A673 (cell line): ENCODE results near the gene HOMER2. TPM values are rescaled to one million over a fixed set of nuclear protein-coding genes. Genes with fewer than 3 reads are reported as not detected.

Source experiments
- BruUV-seq: library from RNA; stranded (reverse); fragments of 400-500 nt; replicated peaks from 2 replicates; lab custom pipeline; 2021; lab: Mats Ljungman, UMichigan
- CTCF ChIA-PET: fragments of 300-600 bp; sonication (Branson Sonifier 250); formaldehyde crosslinking; loops from one replicate; lab custom pipeline; 2022; ENCODE audit warnings: antibody characterized with exemption; lab: Charles Lee
- POLR2A ChIA-PET: fragments of 300-600 bp; sonication (Branson Sonifier 250); formaldehyde crosslinking; loops from one replicate; lab custom pipeline; 2022; ENCODE audit warnings: antibody characterized with exemption; ENCODE audit not compliant: low non-redundant PET; lab: Charles Lee
- DNase-seq: peaks from one replicate; pipeline ENCODE4 v3.0.0-alpha.2; 2015; ENCODE audit warnings: low spot score
- H3K27ac ChIP-seq: fragments of 200-600 bp; sonication (generic); 2 replicates; pipeline ENCODE4 v1.5.1; 2016; ENCODE audit warnings: mixed run types, low read depth, mild to moderate bottlenecking, mixed read lengths, antibody characterized with exemption, low read length; ENCODE audit not compliant: poor library complexity, severe bottlenecking
- H3K27me3 ChIP-seq: fragments of 200-600 bp; sonication (generic); replicated peaks from 2 replicates; pipeline ENCODE4 v1.6.1; 2017; ENCODE audit warnings: mixed run types, low read depth, mild to moderate bottlenecking, mixed read lengths, antibody characterized with exemption, low read length; ENCODE audit not compliant: insufficient read depth, poor library complexity
- H3K36me3 ChIP-seq: fragments of 200-600 bp; sonication (generic); 2 replicates; pipeline ENCODE4 v1.6.1; 2016; ENCODE audit warnings: mixed run types, mild to moderate bottlenecking, mixed read lengths, antibody characterized with exemption, low read length; ENCODE audit not compliant: insufficient read depth, poor library complexity, severe bottlenecking
- H3K4me1 ChIP-seq: fragments of 200-600 bp; sonication (generic); 2 replicates; pipeline ENCODE4 v1.6.1; 2017; ENCODE audit warnings: mixed run types, mild to moderate bottlenecking, mixed read lengths, antibody characterized with exemption, low read length; ENCODE audit not compliant: insufficient read depth, poor library complexity, severe bottlenecking
- H3K4me3 ChIP-seq: fragments of 200-600 bp; sonication (generic); 2 replicates; pipeline ENCODE4 v1.5.1; 2016; ENCODE audit warnings: low read depth, mixed run types, mild to moderate bottlenecking, mixed read lengths, low read length; ENCODE audit not compliant: poor library complexity, severe bottlenecking
- H3K9me3 ChIP-seq: fragments of 200-600 bp; sonication (generic); 2 replicates; pipeline ENCODE4 v1.6.1; 2016; ENCODE audit warnings: mixed run types, low read depth, mild to moderate bottlenecking, mixed read lengths, antibody characterized with exemption, low read length; ENCODE audit not compliant: poor library complexity, severe bottlenecking
- EZH2 ChIP-seq: fragments of 200-600 bp; sonication (generic); IDR thresholded peaks from 2 replicates; pipeline ENCODE4 v1.6.1; 2017; ENCODE audit warnings: borderline replicate concordance, low read depth, mild to moderate bottlenecking, mixed read lengths, antibody characterized with exemption, low read length; ENCODE audit not compliant: poor library complexity, severe bottlenecking
- intact Hi-C: fragments of 100-400 bp; cut with micrococcal nuclease; formaldehyde crosslinking; loops from one replicate; pipeline ENCODE4 v1.10.0; 2022; ENCODE audit not compliant: unreplicated experiment
- total RNA-seq: library from RNA; stranded (reverse); gene quantifications from 2 replicates; pipeline ENCODE4 v1.2.3, GENCODE V29; 2021
- TF ChIP-seq, protein P1 (sequence below): fragments of 300-800, 200-600 bp; sonication (generic); conservative IDR thresholded peaks from 2 replicates; pipeline ENCODE4 v1.5.1; 2017; ENCODE audit warnings: low read depth, mild to moderate bottlenecking, antibody characterized with exemption, low read length, moderate library complexity, mixed read lengths

Gene HOMER2
- total RNA-seq, 1 experiment from 2014 or later: 6.7 TPM

GRCh38 chr15:82936966-82937711 lies 15.4 kb downstream of the HOMER2 start:
- TF ChIP-seq, protein P1, sequence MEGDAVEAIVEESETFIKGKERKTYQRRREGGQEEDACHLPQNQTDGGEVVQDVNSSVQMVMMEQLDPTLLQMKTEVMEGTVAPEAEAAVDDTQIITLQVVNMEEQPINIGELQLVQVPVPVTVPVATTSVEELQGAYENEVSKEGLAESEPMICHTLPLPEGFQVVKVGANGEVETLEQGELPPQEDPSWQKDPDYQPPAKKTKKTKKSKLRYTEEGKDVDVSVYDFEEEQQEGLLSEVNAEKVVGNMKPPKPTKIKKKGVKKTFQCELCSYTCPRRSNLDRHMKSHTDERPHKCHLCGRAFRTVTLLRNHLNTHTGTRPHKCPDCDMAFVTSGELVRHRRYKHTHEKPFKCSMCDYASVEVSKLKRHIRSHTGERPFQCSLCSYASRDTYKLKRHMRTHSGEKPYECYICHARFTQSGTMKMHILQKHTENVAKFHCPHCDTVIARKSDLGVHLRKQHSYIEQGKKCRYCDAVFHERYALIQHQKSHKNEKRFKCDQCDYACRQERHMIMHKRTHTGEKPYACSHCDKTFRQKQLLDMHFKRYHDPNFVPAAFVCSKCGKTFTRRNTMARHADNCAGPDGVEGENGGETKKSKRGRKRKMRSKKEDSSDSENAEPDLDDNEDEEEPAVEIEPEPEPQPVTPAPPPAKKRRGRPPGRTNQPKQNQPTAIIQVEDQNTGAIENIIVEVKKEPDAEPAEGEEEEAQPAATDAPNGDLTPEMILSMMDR: no peak
- TF ChIP-seq EZH2: no peak
- intact Hi-C loops: no loop called here
- POLR2A ChIA-PET: no interaction called here
- Histone ChIP-seq H3K4me3 (no peak overlapping the region), H3K36me3 (no peaks in the 10 kb centered on the region), H3K27me3 (peaks cover 4% of the 10 kb centered on the region), H3K4me1 (no peaks in the 10 kb centered on the region), H3K9me3 (no peaks in the 10 kb centered on the region), H3K27ac (no peak overlapping the region)
- CTCF ChIA-PET: no interaction called here
- no peak for DNase-seq
- BruUV-seq: no TSS peak

GRCh38 chr15:82935382-82935781 lies 17.1 kb downstream of the HOMER2 start:
- TF ChIP-seq, protein P1: no peak
- no peak for TF ChIP-seq EZH2
- no peak overlapping the region for H3K4me3 ChIP-seq
- no peak overlapping the region for H3K27ac ChIP-seq
- intact Hi-C loops: no loop called here
- ChIA-PET POLR2A (no interaction called here), CTCF (no interaction called here)
- H3K9me3 ChIP-seq: no peaks in the 10 kb centered on the region
- H3K4me1 ChIP-seq: no peaks in the 10 kb centered on the region
- no peaks in the 10 kb centered on the region for H3K36me3 ChIP-seq
- no peak for DNase-seq
- BruUV-seq: no TSS peak
- H3K27me3 ChIP-seq: peaks cover 4% of the 10 kb centered on the region

GRCh38 chr15:82934100-82934880 lies 18.2 kb downstream of the HOMER2 start:
- H3K27ac ChIP-seq: no peak overlapping the region
- BruUV-seq: no TSS peak
- H3K27me3 ChIP-seq: peaks cover 4% of the 10 kb centered on the region
- intact Hi-C loops: no loop called here
- no peak for TF ChIP-seq EZH2
- TF ChIP-seq, protein P1: no peak
- no peak overlapping the region for H3K4me3 ChIP-seq
- ChIA-PET CTCF (no interaction called here), POLR2A (no interaction called here)
- H3K36me3 ChIP-seq: no peaks in the 10 kb centered on the region
- no peaks in the 10 kb centered on the region for H3K9me3 ChIP-seq
- no peak for DNase-seq
- H3K4me1 ChIP-seq: no peaks in the 10 kb centered on the region
